Measurements from ENCODE around the gene STK32C.
"Not testable (repeated sequence)": the region's sequence is repeated elsewhere in the genome, so short reads cannot be mapped to it uniquely, and the experiment has no call there.

Gene STK32C

DNA sequence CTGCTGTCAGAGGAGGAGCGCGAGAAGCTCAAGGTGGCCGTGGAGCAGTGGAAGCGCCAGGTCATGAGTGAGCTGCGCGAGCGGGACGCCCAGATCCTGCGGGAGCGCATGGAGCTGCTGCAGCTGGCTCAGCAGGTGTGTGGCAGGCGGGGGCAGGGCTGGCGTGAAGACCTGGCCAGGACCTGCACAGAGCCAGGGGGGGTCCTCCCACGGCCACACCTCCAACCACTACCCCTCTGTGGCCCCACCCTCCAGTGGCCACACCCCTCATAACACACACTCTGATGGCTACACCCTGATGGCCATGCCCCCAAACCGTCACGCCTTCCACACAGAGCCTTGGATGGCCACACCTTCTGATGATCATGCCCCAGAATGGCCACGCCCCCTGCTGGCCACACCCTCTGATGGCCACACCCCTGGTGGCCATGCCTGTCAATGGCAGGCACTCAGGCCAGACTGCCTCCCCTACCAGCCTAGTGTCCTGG lies 144.4 kb downstream of the STK32C start:
- in situ Hi-C loops (cut with HindIII; ENCODE audit: low sequenced_read_pairs), result no loop called here

DNA sequence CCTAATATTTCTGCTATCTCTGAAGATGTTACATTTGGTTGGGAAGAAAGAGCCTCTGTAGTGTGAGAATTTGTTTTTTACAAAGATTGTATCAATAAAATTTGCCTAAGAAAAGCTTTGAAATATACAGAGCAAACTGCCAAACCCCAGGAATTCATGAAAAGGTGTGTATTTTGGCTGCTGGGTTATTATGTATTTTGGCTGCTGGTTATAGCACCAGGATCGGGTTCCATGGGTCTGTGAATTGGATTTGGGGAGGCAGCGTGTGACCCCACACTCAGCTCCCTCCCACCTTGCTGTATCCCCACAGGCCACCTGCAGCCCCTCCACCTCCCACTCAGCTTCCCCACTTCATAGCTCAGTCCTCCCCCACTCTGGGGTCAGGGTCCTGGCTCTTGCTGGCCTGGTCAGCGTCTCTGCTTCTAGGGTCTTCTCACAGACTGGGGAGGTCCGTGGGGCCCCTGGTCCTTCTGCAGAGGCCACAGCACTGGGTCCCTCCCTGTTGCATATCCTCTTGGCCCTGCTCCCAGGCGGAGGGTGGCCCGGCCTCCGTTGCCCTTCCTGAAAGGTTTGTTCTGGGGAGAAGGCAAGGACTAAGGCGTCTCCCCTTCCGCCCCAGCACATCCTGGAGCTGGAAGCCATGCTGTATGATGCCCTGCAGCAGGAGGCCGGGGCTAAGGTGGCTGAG lies 145.0 kb downstream of the STK32C start:
- in situ Hi-C loops (cut with HindIII; ENCODE audit: low sequenced_read_pairs), result no loop called here

DNA sequence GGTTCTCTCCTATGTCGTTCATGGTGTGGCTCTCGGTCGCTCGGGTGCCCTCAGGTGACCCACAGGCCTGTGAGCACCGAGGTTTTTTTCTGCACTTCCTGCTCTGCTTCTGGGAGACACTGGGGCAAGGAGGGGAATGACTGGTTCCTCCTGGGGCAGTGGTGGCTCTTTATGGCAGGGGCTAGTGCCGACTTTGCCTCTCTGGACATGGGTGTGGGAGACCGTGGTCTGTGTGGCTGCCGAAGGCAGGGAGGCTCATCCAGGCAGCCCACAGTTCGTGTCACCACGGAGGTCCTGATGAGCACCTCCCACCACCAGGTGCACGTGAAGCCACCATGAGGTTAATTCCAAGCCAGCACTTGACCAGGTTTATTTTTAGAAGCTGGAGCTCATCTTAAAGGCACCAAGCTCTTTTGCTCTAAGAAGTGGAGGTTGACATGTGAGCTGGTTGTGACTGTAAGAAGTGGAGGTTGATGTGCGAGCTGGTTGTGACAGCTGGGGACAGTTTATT lies 145.7 kb downstream of the STK32C start:
- in situ Hi-C loops (cut with HindIII; ENCODE audit: low sequenced_read_pairs), result no loop called here

DNA sequence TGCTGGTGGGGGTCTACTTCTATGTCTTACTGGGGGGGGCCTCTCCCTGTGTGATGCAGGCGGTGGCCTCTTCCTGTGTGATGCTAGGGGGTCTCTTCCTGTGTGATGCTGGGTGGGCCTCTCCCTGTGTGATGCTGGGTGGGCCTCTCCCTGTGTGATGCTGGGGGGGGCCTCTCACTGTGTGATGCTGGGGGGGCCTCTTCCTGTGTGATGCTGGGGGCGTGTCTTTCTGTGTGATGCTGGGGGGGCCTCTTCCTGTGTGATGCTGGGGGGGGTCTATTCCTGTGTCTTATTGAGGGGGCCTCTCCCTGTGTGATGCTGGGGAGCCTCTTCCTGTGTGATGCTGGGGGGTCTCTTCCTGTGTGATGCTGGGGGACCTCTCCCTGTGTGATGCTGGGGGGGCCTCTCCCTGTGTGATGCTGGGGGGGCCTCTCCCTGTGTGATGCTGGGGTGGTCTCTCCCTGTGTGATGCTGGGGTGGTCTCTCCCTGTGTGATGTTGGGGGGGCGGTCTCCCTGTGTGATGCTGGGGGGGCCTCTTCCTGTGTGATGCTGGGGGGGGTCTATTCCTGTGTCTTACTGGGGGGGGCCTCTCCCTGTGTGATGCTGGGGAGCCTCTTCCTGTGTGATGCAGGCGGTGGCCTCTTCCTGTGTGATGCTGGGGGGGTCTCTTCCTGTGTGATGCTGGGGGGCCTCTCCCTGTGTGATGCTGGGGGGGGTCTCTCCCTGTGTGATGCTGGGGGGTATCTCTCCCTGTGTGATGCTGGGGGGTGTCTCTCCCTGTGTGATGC lies 146.7 kb downstream of the STK32C start:
- in situ Hi-C loops (cut with HindIII; ENCODE audit: low sequenced_read_pairs), result not testable (repeated sequence)

DNA sequence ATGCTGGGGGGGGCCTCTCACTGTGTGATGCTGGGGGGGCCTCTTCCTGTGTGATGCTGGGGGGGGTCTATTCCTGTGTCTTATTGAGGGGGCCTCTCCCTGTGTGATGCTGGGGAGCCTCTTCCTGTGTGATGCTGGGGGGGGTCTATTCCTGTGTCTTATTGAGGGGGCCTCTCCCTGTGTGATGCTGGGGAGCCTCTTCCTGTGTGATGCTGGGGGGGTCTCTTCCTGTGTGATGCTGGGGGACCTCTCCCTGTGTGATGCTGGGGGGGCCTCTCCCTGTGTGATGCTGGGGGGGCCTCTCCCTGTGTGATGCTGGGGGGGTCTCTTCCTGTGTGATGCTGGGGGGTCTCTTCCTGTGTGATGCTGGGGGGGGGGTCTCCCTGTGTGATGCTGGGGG lies 147.5 kb downstream of the STK32C start:
- in situ Hi-C loops (cut with HindIII; ENCODE audit: low sequenced_read_pairs), result not testable (repeated sequence)

DNA sequence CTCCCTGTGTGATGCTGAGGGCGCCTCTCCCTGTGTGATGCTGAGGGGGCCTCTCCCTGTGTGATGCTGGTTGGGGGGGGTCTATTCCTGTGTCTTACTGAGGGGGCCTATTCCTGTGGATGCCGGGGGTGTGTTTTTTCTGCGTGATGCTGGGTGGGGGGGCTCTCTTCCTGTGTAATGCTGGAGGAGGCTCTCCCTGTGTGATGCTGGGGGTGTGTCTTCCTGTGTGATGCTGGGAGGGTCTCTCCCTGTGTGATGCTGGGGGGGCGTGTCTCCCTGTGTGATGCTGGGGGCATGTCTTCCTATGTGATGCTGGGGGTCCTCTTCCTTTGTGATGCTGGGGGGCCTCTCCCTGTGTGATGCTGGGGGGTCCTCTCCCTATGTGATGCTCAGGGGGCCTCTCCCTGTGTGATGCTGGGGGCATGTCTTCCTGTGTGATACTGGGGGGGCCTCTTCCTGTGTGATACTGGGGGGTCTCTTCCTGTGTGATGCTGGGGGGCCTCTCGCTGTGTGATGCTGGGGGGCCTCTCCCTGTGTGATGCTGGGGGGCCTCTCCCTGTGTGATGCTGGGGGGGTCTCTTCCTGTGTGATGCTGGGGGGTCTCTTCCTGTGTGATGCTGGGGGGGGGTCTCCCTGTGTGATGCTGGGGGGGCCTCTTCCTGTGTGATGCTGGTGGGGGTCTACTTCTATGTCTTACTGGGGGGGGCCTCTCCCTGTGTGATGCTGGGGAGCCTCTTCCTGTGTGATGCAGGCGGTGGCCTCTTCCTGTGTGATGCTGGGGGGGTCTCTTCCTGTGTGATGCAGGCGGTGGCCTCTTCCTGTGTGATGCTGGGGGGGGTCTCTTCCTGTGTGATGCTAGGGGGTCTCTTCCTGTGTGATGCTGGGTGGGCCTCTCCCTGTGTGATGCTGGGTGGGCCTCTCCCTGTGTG lies 148.2 kb downstream of the STK32C start:
- in situ Hi-C loops (cut with HindIII; ENCODE audit: low sequenced_read_pairs), result not testable (repeated sequence)

DNA sequence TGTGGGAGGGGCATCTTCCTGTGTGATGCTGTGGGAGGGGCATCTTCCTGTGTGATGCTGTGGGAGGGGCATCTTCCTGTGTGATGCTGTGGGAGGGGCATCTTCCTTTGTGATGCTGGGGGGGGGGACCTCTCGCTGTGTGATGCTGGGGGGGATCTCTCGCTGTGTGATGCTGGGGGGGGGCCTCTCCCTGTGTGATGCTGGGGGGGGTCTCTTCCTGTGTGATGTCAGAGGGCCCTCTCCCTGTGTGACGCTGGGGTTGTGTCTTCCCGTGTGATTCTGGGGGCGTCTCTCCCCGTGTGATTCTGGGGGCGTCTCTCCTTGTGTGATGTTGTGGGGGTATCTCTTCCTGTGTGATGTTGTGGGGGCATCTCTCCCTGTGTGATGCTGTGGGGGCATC lies 148.9 kb downstream of the STK32C start:
- in situ Hi-C loops (cut with HindIII; ENCODE audit: low sequenced_read_pairs), result no loop called here

DNA sequence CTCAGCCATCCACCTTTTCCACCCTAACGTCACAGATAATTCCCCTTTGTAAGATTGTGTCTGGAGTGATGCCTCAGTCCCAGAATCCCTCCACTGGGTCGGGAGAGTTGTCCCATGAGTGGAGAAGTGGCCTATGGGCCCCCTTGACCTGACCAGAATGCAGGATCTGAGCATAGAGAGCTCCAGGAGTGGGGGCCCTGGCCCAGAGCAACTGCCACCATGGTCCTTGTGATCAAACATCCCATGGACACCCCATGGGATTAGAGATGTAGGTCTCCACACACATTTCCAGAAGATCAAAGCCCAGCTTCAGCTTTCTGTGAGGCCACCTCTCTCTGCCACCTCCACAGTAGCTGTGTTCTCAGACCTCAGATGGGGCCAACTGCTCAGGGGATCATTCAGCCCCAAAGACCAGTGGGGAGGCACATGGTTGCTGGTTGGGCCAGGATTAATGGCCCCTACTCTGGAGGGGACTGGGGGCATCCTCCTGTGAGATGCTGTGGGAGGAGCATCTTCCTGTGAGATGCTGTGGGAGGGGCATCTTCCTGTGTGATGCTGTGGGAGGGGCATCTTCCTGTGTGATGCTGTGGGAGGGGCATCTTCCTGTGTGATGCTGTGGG lies 149.5 kb downstream of the STK32C start:
- in situ Hi-C loops (cut with HindIII; ENCODE audit: low sequenced_read_pairs), result no loop called here
